ENCODE measurements around the gene MTFR2. TPM values are rescaled to one million over a fixed set of nuclear protein-coding genes. Genes with fewer than 3 reads are reported as not detected.

MTFR2 gene
- total RNA-seq, 2 experiments from 2014 or later: 1.1 to 1.2 TPM

DNA sequence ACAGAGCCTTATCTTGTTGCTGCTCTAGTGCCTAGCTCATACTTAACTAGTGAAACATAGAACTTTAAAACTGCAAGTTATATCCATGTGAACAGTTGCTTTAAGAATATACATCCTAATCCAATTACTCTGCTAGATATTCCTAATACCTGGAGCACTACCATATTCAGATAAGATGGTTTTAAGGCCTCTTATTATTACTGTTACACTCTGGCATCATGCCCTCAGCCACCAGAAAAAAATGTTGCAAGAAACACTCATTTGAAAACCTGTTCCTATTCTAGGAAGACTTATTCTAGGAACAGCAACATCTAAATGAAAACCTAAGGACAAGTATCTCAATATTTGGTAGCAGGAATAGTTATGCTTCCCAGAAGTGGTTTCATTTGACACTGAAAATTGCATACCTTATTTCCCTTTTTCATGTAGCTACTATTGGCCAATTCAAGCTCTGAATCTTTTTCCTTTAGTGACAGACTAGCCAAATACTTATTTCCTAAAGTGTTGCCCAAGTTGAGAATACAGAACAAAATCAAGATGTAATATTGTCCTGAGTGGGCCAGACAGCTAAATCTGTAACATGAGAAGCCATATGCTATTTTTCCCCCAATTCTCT, 4.8 kb upstream of the MTFR2 start:
- Histone ChIP-seq H3K27me3 (ENCODE audit: control insufficient read depth in 1 of 2, insufficient read depth in 2 of 2, low read length in 2 of 2) (no peaks in the 10 kb centered on the region), H3K27ac (ENCODE audit: low read depth in 1 of 2, low read length in 2 of 2) (no peak overlapping the region), H3K9me3 (ENCODE audit: control insufficient read depth in 1 of 2, insufficient read depth in 1 of 2, low read length in 2 of 2) (no peaks in the 10 kb centered on the region), H3K4me3 (ENCODE audit: low read length) (no peak overlapping the region), H3K36me3 (ENCODE audit: insufficient read depth, low read length) (peaks cover 33% of the 10 kb centered on the region), H3K4me1 (ENCODE audit: insufficient read depth, low read length) (peaks cover 11% of the 10 kb centered on the region)
- ATAC-seq (ENCODE audit: poor library complexity) (no peak), DNase-seq (no peak)
- H3K27me3 Mint-ChIP-seq: no peaks in the 10 kb centered on the region
- ChIA-PET POLR2A (interaction anchor here (2.7 kb wide), 1 partner anchor 35 kb away, joined by 27 read pairs; the partner anchor contains the start of gene BCLAF1), CTCF (interaction anchor here (1.1 to 2.2 kb wide), 4 partner anchors 10 to 62 kb away, joined by 3 to 7 read pairs (median 4); no protein-coding TSS in a partner anchor)
- no peak for TF ChIP-seq CTCF (IDR thresholded peaks at IDR 0.05)
- H3K36me3 Mint-ChIP-seq (ENCODE audit: low read depth): peaks cover 47% of the 10 kb centered on the region
- peaks cover 33% of the 10 kb centered on the region for H3K4me1 Mint-ChIP-seq (ENCODE audit: low read depth)
- H3K4me3 Mint-ChIP-seq: no peak overlapping the region
- no peak overlapping the region for H3K27ac Mint-ChIP-seq
- H3K9me3 Mint-ChIP-seq: no peaks in the 10 kb centered on the region
- intact Hi-C loops (cut with DNase I, micrococcal nuclease): loop anchor here (5.0 kb wide), 1 partner anchor 62 kb away; no protein-coding TSS in a partner anchor

- no peak for TF ChIP-seq CTCF (IDR thresholded peaks at IDR 0.05)
- H3K27me3 ChIP-seq (ENCODE audit: control insufficient read depth in 1 of 2, insufficient read depth in 2 of 2, low read length in 2 of 2): no peaks in the 10 kb centered on the region
- peaks cover 20% of the 10 kb centered on the region for H3K4me1 ChIP-seq (ENCODE audit: insufficient read depth, low read length)
- Mint-ChIP-seq H3K4me1 (ENCODE audit: low read depth) (peaks cover 39% of the 10 kb centered on the region), H3K27ac (peak overlapping the region; percentile 54), H3K9me3 (no peaks in the 10 kb centered on the region), H3K27me3 (no peaks in the 10 kb centered on the region), H3K4me3 (no peak overlapping the region), H3K36me3 (ENCODE audit: low read depth) (peaks cover 36% of the 10 kb centered on the region)
- ATAC-seq (ENCODE audit: poor library complexity) (no peak), DNase-seq (no peak)
- ChIA-PET POLR2A (interaction anchor here (0.6 to 8.3 kb wide), 3 partner anchors 10 to 1349 kb away, joined by 3 to 208 read pairs (median 7); partner anchors contain the start of gene BCLAF1), CTCF (interaction anchor here (1.2 to 2.2 kb wide), 2 partner anchors 27 to 63 kb away, joined by 5 to 7 read pairs; no protein-coding TSS in a partner anchor)
- peaks cover 21% of the 10 kb centered on the region for H3K36me3 ChIP-seq (ENCODE audit: insufficient read depth, low read length)
- no peak overlapping the region for H3K27ac ChIP-seq (ENCODE audit: low read depth in 1 of 2, low read length in 2 of 2)
- no peaks in the 10 kb centered on the region for H3K9me3 ChIP-seq (ENCODE audit: control insufficient read depth in 1 of 2, insufficient read depth in 1 of 2, low read length in 2 of 2)
- intact Hi-C loops (cut with DNase I, micrococcal nuclease): loop anchor here (2.0 to 5.0 kb wide), 2 partner anchors 33 to 64 kb away; no protein-coding TSS in a partner anchor
- no peak overlapping the region for H3K4me3 ChIP-seq (ENCODE audit: low read length)
Measured at GRCh38 chr6:136253734-136254133, 3.6 kb upstream of the MTFR2 start.

DNA sequence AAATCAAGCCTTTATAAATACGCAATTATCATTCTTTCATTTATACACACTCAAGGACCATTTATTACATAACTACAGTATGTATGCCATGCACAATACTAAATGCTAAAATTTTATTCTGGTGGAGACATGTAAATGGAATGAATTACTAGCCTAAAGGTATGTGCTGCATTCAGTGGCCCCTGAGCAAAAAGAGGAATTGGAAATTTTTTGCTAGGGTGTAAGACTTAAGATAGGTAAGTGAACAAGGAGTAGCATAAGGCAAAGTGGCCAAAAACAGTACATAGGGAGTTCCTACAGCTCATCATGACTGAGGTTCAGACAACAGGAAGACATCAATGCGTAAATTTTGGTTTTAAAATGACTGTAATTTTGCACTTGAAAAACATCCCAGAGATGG, 2.3 kb upstream of the MTFR2 start:
- no peak overlapping the region for H3K27ac ChIP-seq (ENCODE audit: low read depth in 1 of 2, low read length in 2 of 2)
- no peaks in the 10 kb centered on the region for H3K27me3 Mint-ChIP-seq
- no peaks in the 10 kb centered on the region for H3K27me3 ChIP-seq (ENCODE audit: control insufficient read depth in 1 of 2, insufficient read depth in 2 of 2, low read length in 2 of 2)
- TF ChIP-seq CTCF (IDR thresholded peaks at IDR 0.05): no peak
- no peaks in the 10 kb centered on the region for H3K9me3 Mint-ChIP-seq
- peaks cover 39% of the 10 kb centered on the region for H3K4me1 Mint-ChIP-seq (ENCODE audit: low read depth)
- peak overlapping the region; percentile 54 for H3K27ac Mint-ChIP-seq
- CTCF ChIA-PET: no interaction called here
- DNase-seq: peak in 2 of 14 experiments; percentile 31 to 33
- no peak for ATAC-seq (ENCODE audit: poor library complexity)
- H3K4me1 ChIP-seq (ENCODE audit: insufficient read depth, low read length): peaks cover 20% of the 10 kb centered on the region
- H3K36me3 Mint-ChIP-seq (ENCODE audit: low read depth): peaks cover 26% of the 10 kb centered on the region
- peaks cover 8% of the 10 kb centered on the region for H3K36me3 ChIP-seq (ENCODE audit: insufficient read depth, low read length)
- POLR2A ChIA-PET: interaction anchor here (1.0 to 8.3 kb wide), 4 partner anchors 11 to 36 kb away, joined by 3 to 208 read pairs (median 8); partner anchors contain the start of gene BCLAF1
- peak overlapping the region; percentile 95 for H3K4me3 Mint-ChIP-seq
- no peak overlapping the region for H3K4me3 ChIP-seq (ENCODE audit: low read length)
- intact Hi-C loops (cut with DNase I, micrococcal nuclease): loop anchor here (2.0 to 5.0 kb wide), 2 partner anchors 34 to 65 kb away; no protein-coding TSS in a partner anchor
- H3K9me3 ChIP-seq (ENCODE audit: control insufficient read depth in 1 of 2, insufficient read depth in 1 of 2, low read length in 2 of 2): no peaks in the 10 kb centered on the region
